Measurements from ENCODE around the gene TMTC1. TPM values are rescaled to one million over a fixed set of nuclear protein-coding genes. Genes with fewer than 3 reads are reported as not detected.

The TMTC1 gene
- polyA plus RNA-seq, 1 donor (not counting 4 experiments of a cell fraction or from before 2014, with no cell fraction given) = 3.7 TPM

GRCh38 chr12:29732593-29732992 lies 51.1 kb downstream of the TMTC1 start:
- Histone ChIP-seq H3K9me3 (ENCODE audit: control insufficient read depth, low read depth, low read length) (no peaks in the 10 kb centered on the region), H3K36me3 (ENCODE audit: control insufficient read depth in 2 of 2, extremely low read depth in 1 of 2, insufficient read depth in 2 of 2, low read length in 2 of 2) (no peaks in the 10 kb centered on the region), H4K20me1 (ENCODE audit: control insufficient read depth, extremely low read depth, insufficient read depth, low read length) (no peaks in the 10 kb centered on the region), H3K9me1 (ENCODE audit: control insufficient read depth, extremely low read depth, insufficient read depth, low read length) (no peaks in the 10 kb centered on the region), H3K27me3 (ENCODE audit: control insufficient read depth, extremely low read depth, insufficient read depth, low read length) (no peaks in the 10 kb centered on the region), H3K79me2 (ENCODE audit: control insufficient read depth, insufficient read depth, low read length) (no peaks in the 10 kb centered on the region), H3K9ac (ENCODE audit: control insufficient read depth, extremely low read depth, insufficient read depth, low read length) (no peak overlapping the region), H3K27ac (ENCODE audit: control insufficient read depth, insufficient read depth, low read length) (no peak overlapping the region), H2AFZ (ENCODE audit: control insufficient read depth, low read length) (no peak overlapping the region), H3K4me3 (ENCODE audit: control insufficient read depth in 2 of 3, extremely low read depth in 1 of 3, insufficient read depth in 2 of 3, low read depth in 1 of 3, low read length in 3 of 3) (no peak overlapping the region), H3K4me1 (ENCODE audit: control insufficient read depth, extremely low read depth, insufficient read depth, low read length) (peaks cover 7% of the 10 kb centered on the region), H3K4me2 (ENCODE audit: control insufficient read depth, extremely low read depth, insufficient read depth, low read depth, low read length) (no peak overlapping the region)
- no peak for DNase-seq (ENCODE audit: low read depth, low spot score)
- no peak for FAIRE-seq
- TF ChIP-seq CTCF (optimal IDR thresholded peaks at IDR 0.05 in 1 of 3, IDR thresholded peaks at IDR 0.05 in 1 of 3, conservative IDR thresholded peaks at IDR 0.05 in 1 of 3; ENCODE audit: extremely low read depth in 1 of 3, insufficient read depth in 2 of 3, low read length in 3 of 3) (no peak), EZH2 (IDR thresholded peaks at IDR 0.05; ENCODE audit: low read length) (no peak)
- dilution Hi-C loops (cut with MboI; ENCODE audit: extremely low pct_ligation_motif_present, low sequenced_read_pairs) = no loop called here

- Histone ChIP-seq H3K9me3 (ENCODE audit: control insufficient read depth, low read depth, low read length) (no peaks in the 10 kb centered on the region), H2AFZ (ENCODE audit: control insufficient read depth, low read length) (no peak overlapping the region), H3K4me3 (ENCODE audit: control insufficient read depth in 2 of 3, extremely low read depth in 1 of 3, insufficient read depth in 2 of 3, low read depth in 1 of 3, low read length in 3 of 3) (no peak overlapping the region), H3K4me1 (ENCODE audit: control insufficient read depth, extremely low read depth, insufficient read depth, low read length) (peaks cover 7% of the 10 kb centered on the region), H3K9ac (ENCODE audit: control insufficient read depth, extremely low read depth, insufficient read depth, low read length) (no peak overlapping the region), H3K36me3 (ENCODE audit: control insufficient read depth in 2 of 2, extremely low read depth in 1 of 2, insufficient read depth in 2 of 2, low read length in 2 of 2) (no peaks in the 10 kb centered on the region), H3K79me2 (ENCODE audit: control insufficient read depth, insufficient read depth, low read length) (no peaks in the 10 kb centered on the region), H3K4me2 (ENCODE audit: control insufficient read depth, extremely low read depth, insufficient read depth, low read depth, low read length) (no peak overlapping the region), H3K27ac (ENCODE audit: control insufficient read depth, insufficient read depth, low read length) (no peak overlapping the region), H3K27me3 (ENCODE audit: control insufficient read depth, extremely low read depth, insufficient read depth, low read length) (no peaks in the 10 kb centered on the region), H4K20me1 (ENCODE audit: control insufficient read depth, extremely low read depth, insufficient read depth, low read length) (no peaks in the 10 kb centered on the region), H3K9me1 (ENCODE audit: control insufficient read depth, extremely low read depth, insufficient read depth, low read length) (no peaks in the 10 kb centered on the region)
- TF ChIP-seq EZH2 (IDR thresholded peaks at IDR 0.05; ENCODE audit: low read length) (no peak), CTCF (optimal IDR thresholded peaks at IDR 0.05 in 1 of 3, IDR thresholded peaks at IDR 0.05 in 1 of 3, conservative IDR thresholded peaks at IDR 0.05 in 1 of 3; ENCODE audit: extremely low read depth in 1 of 3, insufficient read depth in 2 of 3, low read length in 3 of 3) (no peak)
- dilution Hi-C loops (cut with MboI; ENCODE audit: extremely low pct_ligation_motif_present, low sequenced_read_pairs) = no loop called here
- DNase-seq (ENCODE audit: low read depth, low spot score) (no peak), FAIRE-seq (no peak)
Measured at GRCh38 chr12:29732191-29732590, 51.6 kb downstream of the TMTC1 start.
